DMS53 treated with DMSO at 0.1 percent for 48 hours (cell line): ENCODE results near the gene CEP78.
"Not testable (repeated sequence)": the region's sequence is repeated elsewhere in the genome, so short reads cannot be mapped to it uniquely, and the experiment has no call there.

Experiments used
- DNase-seq: peaks from one replicate; lab custom pipeline; 2025; ENCODE audit not compliant: unreplicated experiment; lab: John Stamatoyannopoulos, UW

The CEP78 gene

GRCh38 chr9:78235762-78236550 is at the start of gene CEP78:
Gene CEP78 (plus strand): TSS chr9:78236075. CDS start chr9:78236351, 276 bp downstream.
- DNase-seq, result peak; percentile 60

GRCh38 chr9:78187763-78188484 is 48.0 kb upstream of the CEP78 start:
- no peak for DNase-seq

- DNase-seq, result no peak
Observed at GRCh38 chr9:78188594-78188993, 47.3 kb upstream of the CEP78 start.

GRCh38 chr9:78189001-78189400 is 46.9 kb upstream of the CEP78 start:
- no peak for DNase-seq

GRCh38 chr9:78189461-78189860 is 46.4 kb upstream of the CEP78 start:
- no peak for DNase-seq

- DNase-seq, result no peak
Observed at GRCh38 chr9:78191931-78192330, 43.9 kb upstream of the CEP78 start.

- DNase-seq, result no peak
Observed at GRCh38 chr9:78196258-78196657, 39.6 kb upstream of the CEP78 start.

- DNase-seq, result peak; percentile 26
Observed at GRCh38 chr9:78201158-78201777, 34.6 kb upstream of the CEP78 start.

GRCh38 chr9:78207319-78207718 is 28.6 kb upstream of the CEP78 start:
- no peak for DNase-seq

GRCh38 chr9:78207901-78208300 is 28.0 kb upstream of the CEP78 start:
- DNase-seq, result no peak

- no peak for DNase-seq
Observed at GRCh38 chr9:78209127-78209526, 26.7 kb upstream of the CEP78 start.

- no peak for DNase-seq
Observed at GRCh38 chr9:78210841-78211301, 25.0 kb upstream of the CEP78 start.

- DNase-seq, result no peak
Observed at GRCh38 chr9:78212868-78213267, 23.0 kb upstream of the CEP78 start.

GRCh38 chr9:78213712-78214111 is 22.2 kb upstream of the CEP78 start:
- no peak for DNase-seq

GRCh38 chr9:78214492-78214891 is 21.4 kb upstream of the CEP78 start:
- DNase-seq, result no peak

- DNase-seq, result no peak
Observed at GRCh38 chr9:78215706-78216105, 20.2 kb upstream of the CEP78 start.

GRCh38 chr9:78218890-78219289 is 17.0 kb upstream of the CEP78 start:
- DNase-seq, result no peak

- no peak for DNase-seq
Observed at GRCh38 chr9:78221425-78221824, 14.4 kb upstream of the CEP78 start.

GRCh38 chr9:78221841-78222240 is 14.0 kb upstream of the CEP78 start:
- DNase-seq, result not testable (repeated sequence)

- DNase-seq, result no peak
Observed at GRCh38 chr9:78230761-78231160, 5.1 kb upstream of the CEP78 start.

GRCh38 chr9:78232471-78232870 is 3.4 kb upstream of the CEP78 start:
- DNase-seq, result not testable (repeated sequence)

GRCh38 chr9:78234810-78235209 is 1.1 kb upstream of the CEP78 start:
- DNase-seq, result no peak
